Measurements from ENCODE around the gene ZNF143.
A peak's percentile ranks its signal among the peaks of the same experiment; 100 is the strongest.

Gene ZNF143

DNA sequence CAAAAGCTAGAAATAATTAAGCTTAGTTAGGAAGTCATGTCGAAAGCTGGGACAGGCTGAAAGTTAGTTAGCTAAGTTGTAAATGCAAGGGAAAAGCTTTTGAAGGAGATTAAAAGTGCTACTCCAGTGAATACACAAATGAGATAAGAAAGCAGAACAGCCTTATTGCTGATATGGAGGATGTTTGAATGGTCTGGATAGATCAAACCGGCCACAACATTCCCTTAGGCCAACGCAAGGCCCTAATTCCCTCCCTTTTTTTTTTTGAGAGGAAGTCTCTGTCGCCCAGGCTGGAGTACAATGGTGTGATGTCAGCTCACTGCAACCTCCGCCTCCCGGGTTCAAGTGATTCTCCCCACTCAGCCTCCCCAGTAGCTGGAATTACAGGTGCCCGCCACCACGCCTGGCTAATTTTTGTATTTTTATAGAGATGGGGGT is 89.4 kb downstream of the ZNF143 start:
- no peak for DNase-seq

DNA sequence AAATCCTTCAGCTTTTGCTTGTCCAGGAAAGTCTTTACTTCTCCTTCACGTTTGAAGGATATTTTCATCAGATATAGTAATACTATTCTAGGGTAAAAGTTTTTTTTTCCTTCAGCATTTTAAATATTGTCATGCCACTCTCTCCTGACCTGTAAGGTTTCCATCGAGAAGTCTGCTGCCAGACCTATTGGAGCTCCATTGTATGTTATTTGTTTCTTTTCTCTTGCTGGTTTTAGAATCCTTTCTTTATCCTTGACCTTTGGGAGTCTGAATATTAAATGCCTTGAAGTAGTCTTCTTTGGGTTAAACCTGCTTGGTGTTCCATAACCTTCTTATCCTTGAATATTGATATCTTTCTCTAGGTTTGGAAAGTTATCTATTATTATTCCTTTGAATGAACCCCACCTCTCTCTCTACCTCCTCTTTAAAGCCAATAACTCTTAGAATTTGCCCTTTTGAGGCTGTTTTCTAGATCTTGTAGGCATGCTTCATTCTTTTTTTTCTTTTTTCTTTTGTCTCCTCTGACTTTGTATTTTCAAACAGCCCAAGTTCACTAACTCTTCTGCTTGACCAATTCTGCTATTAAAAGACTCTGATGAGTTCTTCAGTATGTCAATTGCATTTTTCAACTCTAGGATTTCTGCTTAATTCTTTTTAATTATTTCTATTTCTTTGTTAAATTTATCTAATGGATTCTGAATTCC is 100.6 kb downstream of the ZNF143 start:
- no peak for DNase-seq

DNA sequence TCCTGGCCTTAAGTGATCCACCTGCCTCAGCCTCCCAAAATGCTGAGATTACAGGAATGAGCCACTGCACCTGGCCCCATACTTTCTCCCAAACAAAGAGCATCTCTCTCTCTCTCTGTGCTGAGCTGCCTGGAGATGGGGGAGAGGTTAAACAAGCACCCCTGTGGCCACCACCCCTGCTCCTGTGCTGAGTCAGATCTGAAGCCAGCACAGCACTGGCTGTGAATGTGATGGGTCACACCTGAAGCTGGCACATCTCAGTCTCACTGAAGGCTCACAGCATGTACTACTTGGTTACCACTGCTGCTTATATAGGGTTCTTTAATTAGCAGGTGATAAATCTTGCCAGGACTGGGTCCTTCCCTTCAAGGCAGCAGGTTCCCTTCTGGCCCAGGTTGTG is 101.9 kb downstream of the ZNF143 start:
- peak; percentile 74 for DNase-seq

DNA sequence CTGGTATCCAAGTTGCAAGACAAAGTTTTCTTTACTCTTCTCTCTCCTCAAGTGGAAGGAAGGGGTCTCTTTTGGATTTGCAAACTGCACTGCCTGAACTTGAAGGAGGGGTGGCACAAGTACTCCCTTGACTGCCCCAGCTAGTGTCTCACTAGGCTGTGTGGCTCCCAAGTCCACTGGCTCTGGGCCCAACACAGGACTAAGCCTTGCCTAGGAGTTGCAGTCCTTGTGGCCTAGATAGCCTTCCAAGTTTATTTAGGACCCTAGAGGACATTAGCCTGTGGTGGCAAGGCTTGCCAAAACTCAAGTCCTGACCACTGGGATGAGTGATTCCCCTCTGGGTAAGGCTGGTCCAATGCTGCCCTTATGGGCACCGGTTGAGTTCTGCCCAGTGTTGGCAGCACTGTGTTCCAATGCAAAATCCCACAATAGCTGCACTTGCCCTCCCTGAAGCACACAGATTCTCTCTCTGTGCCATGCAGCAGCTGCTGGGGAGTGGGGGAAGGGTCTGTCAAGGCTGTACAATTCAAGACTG is 102.5 kb downstream of the ZNF143 start:
- DNase-seq = no peak

DNA sequence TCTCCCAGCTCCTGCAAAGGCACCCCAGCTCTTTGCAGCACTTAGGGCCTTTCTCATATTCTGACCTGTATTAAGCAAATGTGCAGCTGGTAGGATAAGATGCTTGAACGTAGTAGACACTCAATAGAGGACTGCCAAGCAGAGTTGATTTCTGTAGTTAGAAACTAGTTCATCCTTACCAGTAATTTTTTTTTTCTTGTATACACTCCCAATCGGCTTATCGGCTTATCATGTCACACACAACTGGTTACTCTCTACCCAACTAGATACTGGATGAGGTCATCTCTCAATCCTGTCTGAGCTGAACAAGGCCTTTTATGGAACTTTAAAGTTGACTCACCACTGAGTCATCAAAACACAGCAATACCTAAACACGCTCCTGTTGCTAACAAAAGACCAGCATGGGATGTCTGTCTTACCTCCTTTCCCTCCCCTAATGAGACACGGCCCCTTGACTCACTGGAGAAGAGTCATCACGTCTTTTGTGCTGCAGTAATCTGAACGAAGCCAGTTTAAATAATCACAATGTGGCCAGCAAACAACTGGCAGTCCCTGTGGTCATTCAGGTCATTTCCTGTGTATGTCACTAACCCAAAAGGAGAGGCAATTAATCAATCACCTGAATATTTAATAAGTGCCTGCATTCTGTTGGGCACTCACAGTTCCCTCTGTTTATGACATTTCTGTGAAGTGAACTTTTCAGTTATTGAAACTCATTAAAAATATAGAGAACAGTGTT is 105.2 kb downstream of the ZNF143 start:
- peak; percentile 97 for DNase-seq

DNA sequence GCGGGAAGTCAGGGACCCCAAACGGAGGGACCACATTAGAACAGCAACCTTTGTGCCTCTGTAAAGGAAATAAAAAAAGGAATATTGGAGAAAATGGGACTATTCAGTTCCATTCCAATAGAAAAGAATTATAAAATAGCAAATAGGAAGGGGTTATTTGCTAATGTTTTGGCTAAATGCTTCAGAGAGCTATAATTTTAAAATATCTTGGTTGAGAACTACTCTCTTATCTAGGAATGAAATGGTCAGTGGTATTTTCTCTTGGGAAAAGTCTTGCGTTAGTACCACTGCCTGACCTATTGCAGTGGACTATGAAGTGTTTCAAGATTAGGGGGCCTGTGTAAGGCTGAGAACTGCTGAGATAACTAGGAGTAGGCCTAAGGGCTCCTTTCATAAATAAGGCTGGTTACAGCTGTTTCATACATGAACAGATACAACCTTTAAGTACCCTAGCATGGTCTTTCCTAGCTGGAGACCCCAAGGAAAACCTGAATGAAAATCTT is 105.8 kb downstream of the ZNF143 start:
- DNase-seq = no peak

DNA sequence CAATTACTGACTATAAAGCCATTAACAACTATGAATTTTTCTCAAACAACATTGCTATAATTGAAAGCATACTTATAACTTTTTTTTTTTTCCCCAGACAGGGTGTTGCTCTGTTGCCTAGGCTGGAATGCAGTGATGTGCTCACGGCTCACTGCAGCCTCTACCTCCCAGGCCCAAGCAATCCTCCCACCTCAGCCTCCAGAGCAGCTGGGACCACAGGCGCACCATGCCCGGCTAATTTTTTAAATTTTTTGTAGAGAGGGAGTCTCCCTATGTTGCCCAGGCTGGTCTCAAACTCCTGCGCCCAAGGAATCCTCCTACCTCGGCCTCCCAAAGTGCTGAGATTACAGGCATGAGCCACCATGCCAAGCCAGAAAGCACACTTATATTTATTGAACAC is 106.6 kb downstream of the ZNF143 start:
- no peak for DNase-seq

DNA sequence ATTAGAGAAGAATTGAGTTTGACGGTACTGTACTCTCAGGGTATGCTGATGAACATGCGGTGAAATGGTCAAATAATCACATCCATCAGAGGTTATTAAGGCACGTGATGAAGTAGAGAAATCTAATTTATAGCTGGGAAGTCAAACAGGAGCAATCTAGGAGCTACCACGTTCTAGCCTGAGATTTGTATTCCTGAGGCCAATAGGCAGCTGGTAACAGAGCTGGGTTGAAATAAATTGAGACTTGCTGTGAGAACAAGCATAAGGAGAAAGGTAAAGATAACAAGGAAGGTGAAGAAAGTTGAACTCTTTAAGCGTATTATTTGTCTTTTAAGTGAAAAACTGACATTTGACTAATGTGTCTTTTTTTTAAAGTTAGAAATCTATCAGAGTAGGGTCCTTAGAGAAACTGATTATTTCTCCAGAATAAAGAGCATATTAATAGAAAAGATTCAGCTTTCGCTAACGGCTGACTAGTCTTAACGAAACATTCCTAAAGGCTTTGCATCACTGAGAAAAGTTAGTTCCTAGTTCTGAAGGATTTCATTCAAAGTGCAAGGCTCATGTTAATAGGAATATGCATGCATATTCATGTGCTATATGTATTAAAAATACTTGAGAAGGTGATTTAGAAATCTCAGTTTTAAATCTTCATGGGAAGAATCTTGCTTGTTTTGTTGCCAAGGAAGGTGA is 107.5 kb downstream of the ZNF143 start:
- no peak for DNase-seq

DNA sequence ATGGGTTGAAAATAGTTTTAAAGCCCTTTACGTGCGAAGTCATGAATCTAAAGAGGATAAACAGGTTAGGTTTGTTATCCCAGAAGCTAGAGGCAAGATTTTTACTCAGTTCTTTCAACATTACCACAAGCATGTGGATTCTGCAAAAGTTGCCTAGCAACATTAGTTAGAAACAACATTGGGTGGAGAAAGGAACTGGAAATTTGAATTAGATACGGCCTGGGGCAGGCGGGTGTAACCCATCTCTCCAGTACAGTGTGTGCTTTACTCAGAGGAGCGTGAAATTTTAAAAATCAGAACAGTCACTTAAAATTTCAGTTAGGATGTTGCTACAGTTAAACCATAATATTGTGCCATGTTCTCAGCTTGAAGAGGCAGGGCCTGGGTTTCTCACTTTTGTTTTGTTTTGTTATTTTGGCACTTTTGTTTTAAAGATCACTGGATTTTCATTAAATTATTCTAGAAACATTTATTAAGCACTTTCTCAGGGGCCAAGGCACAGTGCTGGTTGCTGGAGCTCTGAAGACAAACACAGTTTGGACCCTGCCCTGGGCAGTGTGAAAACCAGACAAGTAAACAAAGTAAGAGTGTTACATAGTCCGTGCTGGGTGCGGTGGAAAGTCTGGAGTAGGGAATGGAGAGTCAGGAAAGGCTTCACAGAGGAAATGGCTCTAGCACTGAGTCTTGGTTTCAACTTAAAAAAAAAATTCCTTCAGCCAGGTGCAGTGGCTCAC is 108.2 kb downstream of the ZNF143 start:
- peak; percentile 56 for DNase-seq

DNA sequence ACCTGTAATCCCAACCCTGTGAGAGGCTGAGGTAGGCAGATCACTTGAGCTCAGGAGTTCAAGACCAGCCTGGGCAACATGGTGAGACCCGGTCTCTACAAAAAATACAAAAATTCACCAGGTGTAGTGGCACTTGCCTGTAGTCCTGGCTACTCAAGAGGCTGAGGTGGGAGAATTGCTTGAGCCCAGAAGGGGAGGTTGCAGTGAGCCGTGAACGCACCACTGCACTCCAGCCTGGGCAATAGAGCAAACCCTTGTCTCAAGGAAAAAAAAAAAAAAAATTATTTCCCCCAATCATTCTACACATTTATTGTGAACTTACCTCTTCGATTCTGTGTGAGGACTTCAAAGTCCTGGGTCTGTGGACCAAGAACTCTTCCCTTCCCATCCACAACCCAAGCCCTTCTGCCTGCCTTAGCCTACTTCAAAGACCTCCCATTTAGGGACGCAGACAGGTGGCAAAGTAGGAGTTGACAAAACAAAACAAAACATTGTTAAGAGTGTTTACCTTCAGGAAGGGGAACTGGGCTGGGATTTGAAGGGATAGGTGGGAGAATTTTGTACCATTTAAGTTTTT is 108.9 kb downstream of the ZNF143 start:
- DNase-seq = no peak

DNA sequence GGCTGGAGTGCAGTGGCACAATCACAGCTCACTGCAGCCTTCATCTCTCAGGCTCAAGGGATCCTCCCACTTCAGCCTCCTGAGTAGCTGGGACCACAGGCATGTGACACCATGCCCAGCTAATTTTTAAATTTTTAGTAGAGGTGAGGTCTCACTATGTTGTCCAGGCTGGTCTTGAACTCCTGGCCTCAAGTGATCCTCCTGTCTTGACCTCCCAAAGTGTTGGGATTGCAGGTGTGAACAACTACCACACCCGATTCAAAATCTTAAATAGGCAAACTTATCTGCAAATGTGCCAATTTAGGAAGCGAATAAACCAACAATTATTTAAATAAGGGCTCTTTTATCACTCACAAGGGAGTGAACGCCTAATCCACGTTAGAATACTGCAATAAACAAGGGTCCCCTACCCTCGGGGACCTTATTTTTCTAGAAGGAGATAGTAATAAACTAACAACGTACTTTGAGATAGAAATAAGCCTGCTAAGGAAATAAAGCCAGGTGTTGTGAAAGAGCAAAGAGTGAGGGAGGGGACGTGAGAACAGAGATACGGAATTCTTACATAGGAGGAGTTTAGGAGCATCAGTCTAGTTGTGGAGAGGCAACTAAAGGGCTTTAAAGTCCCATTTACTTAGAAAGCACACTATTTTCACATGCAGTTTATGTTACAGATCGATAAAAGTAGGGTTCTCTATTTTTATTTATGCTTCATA is 109.7 kb downstream of the ZNF143 start:
- no peak for DNase-seq

DNA sequence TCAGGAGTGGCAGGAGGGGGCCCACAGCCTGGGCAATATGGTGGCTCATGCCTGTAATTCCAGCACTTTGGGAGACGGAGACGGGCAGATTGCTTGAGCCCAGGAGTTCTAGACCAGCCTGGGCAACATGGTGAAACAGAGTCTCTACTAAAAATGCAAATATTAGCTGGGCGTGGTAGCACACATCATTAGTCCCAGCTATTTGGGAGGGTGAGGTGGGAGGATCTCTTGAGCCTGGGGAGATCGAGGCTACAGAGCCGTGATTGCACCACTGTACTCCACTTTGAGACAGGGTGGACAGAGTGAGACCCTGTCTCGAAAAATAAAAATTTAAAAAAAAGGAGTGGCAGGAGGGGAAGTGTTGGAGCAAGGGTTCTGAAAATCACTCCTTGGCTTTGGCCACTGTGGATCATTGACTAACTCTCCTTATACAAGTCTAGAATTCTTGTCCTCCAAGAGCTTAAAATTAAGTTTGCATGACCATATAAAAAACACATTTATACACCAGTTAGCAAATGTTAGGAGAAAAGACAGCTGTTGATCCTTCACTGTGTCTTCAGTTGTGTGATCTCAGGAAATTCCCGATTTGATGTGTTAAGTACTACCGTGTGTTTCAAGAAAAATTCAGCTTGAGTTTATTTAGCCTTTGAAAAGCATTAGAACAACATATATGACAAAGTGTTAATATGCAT is 110.4 kb downstream of the ZNF143 start:
- no peak for DNase-seq

DNA sequence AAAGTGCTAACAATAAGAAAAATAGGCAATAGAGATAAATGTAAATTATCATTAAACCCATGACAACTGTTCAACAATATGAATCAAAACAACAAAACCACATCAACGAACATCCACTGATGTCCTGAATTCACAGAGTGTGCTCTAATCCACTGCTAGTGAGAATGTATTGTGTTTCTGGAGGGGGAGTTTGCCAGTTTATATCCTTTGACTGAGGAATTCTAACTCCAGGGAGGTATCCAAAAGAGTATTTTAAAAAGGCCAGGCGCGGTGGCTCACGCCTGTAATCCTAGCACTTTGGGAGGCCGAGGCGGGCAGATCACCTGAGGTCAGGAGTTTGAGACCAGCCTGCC is 110.9 kb downstream of the ZNF143 start:
- DNase-seq = no peak

DNA sequence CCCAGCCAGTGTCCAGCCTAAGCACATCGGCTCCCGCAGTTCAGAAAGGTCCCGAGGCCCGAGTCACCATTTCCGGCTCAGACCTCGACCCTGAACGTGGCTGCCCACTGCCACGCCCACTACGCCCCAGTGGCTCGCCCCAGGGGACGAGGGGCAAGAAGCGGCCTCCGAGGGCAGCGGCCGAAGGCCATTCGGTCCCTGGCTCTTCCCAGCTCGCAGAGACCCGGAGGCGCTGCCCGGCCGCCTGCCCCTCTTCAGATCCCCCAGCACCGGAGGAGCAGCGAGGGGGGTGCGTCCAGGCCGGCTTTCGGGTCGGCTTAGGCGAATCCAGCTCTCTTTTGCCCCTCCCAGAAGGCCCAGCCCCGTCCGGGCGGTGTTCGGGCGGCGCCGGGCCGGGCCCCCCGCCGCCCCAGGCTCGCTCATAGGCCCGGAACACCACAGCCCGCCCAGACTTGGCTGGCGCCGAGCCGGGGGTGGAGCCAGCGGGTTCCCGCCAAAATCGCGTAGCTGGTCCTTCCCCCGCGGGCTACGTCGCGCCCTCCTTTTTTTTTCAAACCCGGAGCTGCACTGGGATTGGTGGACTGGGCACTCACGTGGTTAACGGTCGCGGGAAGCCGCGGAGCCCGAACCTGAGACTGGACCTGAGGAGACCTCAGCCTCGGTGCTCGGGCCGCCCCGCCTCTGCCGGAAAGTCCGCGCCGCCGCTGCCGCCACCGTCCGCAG is 112.4 kb downstream of the ZNF143 start, which contains the start of gene WEE1:
Gene WEE1 (plus strand): TSS at position 619 of the 723 bp plus-strand sequence. CDS start 264 bp downstream, outside the sequence.
- peak; percentile 99 for DNase-seq

DNA sequence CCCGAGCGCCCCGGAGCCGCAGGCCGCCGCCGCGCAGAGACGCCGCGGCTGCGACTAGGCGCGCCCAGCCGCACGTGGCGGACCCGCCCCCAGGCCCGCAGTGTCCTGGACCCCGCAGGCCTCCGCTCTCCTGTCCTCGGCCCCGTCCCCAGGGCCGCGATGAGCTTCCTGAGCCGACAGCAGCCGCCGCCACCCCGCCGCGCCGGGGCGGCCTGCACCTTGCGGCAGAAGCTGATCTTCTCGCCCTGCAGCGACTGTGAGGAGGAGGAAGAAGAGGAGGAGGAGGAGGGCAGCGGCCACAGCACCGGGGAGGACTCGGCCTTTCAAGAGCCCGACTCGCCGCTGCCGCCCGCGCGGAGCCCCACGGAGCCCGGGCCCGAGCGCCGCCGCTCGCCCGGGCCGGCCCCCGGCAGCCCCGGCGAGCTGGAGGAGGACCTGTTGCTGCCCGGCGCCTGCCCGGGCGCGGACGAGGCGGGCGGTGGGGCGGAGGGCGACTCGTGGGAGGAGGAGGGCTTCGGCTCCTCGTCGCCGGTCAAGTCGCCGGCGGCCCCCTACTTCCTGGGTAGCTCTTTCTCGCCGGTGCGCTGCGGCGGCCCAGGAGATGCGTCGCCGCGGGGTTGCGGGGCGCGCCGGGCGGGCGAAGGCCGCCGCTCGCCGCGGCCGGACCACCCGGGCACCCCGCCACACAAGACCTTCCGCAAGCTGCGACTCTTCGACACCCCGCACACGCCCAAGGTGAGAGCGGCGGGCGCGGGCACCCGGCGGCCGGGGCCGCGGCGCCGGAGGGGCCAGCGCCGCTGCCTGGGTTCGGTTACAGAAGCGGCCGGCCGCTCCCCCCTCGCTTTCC is 113.2 kb downstream of the ZNF143 start:
- peak; percentile 34 for DNase-seq

DNA sequence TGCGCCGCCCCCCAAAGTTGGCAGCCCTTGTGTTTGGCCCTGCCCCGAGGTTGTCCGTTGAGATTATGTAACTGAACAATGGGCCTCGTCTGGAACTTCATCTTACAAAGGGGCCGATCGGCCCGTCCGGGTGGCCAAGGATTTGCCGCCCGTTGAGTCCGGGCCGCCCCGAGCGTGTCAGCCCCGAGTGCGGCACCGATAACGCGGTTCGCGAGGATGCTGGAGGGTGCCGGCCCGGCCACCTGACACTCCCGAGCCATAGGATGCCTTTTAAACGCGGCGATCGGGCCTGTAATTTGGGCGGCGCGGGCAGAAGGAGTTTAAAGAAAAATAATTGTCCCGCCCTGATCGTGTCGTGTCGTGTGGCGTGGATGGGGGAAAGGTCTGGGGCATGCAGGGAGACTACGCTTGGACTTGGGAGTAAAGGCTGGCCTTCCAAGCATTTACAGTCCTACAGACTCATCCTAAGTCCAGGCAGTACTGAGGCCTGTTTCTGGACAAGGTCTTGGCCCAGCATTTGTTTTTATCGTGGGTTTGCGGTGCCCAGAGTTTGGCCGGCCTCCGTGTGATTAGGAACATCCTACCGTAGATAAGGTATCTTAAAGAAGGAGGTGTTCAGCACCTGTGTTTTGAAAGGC is 113.9 kb downstream of the ZNF143 start:
- peak; percentile 33 for DNase-seq

DNA sequence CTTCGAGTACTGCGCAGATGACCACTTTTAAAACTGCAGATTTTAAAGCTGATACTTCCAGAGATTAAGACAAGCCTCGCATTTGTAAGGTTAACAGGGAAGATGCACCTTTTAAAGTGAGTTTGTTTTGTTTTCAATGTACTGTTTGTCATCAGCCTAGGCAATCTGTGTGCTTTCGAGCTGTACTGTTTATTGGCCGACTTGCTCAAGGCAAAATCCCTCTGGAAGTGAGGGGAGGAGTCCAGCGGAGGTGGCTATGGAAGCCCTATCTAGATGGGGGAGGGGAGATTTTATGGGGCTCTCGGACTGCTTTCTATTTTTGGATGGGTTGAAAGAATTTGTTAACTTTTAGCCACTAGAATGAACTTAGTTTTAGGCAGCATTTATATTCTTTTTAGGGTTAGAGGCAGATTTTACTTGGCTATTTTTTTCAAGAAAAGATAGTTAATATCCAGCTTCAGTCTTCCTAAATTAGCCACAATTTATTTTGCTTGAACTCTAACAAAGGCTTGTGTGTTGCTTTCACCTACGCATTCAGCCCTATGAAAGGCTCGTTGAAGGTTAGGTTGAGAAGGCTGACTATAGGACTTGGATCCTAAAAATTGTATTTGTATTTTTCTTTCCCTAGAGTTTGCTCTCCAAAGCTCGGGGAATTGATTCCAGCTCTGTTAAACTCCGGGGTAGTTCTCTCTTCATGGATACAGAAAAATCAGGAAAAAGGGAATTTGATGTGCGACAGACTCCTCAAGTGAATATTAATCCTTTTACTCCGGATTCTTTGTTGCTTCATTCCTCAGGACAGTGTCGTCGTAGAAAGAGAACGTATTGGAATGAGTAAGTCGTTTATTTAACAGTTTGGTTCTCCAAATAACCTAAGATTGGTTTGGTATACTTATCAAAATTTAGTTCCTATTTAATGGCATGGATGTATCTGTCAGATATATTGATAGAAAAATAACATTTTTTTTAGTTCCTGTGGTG is 114.7 kb downstream of the ZNF143 start:
- DNase-seq = peak; percentile 42
